ENCODE results near the gene ADCY3.
"Not testable (repeated sequence)": the region's sequence is repeated elsewhere in the genome, so short reads cannot be mapped to it uniquely, and the experiment has no call there.

Gene ADCY3

DNA sequence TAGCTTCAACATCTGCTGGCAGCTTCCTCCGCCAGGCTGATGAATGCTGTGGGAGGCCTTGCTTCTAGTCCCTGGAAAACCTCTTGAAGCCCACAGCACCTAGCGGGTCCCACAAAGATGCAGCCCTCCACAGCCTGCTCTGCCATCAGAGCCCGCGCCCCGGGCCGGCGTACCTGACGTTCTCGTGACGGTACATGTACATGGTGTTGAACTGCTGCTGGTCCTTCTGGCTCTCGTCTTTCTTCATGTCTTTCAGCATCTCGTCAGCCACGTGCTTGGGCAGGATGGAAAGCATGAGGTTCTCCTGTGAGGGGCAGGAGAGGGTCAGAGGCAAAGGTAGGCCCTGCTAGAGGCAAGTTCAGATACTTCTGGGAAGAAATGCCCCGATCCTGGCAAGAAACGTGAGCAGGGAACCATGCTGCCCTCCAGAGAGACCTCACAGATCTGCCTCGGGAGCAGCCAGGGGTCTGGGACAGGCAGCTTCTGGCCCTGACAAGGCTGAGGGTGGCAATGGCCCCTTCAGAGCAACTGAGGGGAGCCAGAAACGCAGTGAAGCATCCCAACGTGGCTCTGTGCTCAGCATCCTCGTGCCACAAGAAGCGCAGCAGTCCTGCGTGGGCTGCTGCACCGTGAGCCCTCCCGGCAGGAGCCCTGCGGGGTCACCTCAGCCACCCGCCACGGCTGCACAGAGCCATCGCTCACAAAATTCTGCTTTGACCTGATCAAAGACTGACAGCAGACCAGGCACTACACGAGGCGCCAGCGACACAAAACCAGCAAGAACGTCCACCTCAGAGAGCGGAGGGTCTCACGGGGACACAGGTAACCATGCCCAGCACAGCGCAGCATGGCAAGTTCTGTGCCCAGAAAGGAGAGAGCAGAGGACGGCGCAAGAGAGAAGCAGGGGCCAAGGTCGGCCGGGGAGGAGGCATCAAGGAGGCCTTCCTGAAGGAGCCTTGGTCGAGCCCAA lies 77.7 kb downstream of the ADCY3 start:
- DNase-seq = no peak

- no peak for DNase-seq
Observed at GRCh38 chr2:24840962-24841945, 78.8 kb downstream of the ADCY3 start.

DNA sequence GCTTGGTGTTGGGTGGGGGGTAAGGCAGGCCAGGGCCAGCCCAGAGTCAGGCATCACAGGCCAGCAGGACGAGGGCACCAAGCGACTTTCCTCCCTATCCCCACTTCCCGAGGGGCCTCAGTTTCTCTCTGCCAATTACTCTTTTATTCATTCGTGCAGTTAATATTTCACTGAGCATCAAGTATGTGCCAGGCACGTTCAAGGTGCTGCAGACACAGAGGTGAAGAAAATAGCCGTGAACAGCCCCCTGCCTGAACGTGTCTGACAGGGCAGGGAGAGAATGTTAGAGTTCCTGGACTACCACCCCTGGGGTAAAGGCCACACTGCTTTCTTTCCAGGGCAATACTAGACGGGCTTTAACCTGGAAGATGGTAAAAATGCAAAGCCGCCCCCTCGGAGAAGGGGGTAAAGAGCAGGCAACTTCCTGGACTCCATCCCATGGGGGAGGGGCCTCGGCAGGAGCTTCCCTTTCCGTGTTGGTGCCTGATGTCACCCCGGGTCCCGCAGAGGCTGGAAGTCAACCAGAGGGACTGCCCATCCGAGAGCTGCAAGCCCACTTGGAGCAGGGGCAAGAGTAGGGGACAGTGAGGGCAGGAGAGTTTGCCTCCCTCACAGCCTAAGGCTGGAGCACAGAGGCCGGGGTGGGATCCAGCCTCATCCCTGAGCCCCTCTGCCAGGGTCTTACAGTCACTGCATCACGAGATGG lies 79.7 kb downstream of the ADCY3 start:
- DNase-seq = no peak

- DNase-seq = no peak
Observed at GRCh38 chr2:24839729-24840128, 80.3 kb downstream of the ADCY3 start.

- no peak for DNase-seq
Observed at GRCh38 chr2:24838541-24838940, 81.5 kb downstream of the ADCY3 start.

- no peak for DNase-seq
Observed at GRCh38 chr2:24837996-24838513, 82.0 kb downstream of the ADCY3 start.

DNA sequence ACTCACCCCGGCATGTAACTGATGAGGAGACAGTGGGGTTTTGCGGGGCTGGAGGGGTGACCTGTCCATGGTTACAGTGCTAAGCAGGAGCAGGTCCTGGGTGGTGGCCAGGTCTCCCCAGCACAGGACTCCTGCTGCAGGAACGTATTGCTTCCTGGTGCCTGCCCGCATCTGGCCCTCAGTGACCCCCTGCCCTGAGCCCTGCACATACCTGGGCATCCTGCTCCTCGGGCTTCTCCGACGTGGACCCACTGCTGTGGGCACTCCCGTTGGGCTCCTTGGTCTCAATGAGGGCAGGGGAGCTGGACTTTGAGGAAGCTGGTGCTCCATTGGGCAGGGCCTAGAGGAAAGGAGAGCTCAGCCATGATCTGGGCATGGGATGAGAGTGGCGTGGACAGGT lies 83.3 kb downstream of the ADCY3 start:
- no peak for DNase-seq

DNA sequence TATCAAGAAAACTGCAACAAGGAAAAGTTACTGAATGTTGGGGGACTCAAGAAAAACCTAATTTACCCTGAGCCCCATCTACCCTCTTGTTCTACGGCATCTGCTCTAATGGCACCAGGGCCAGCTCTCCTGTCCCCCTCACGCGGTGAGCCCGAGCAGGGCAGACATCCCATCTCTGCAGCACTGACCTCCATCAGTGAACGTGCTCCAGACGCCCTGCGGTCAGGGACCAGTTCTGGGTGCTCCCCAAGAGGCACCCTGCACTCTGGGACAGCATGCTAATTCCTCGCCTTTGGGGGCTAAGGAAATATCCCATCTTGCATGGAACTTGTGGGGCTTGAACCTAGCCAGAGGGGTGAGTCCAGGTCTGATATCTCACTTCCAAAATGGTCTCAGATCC lies 83.8 kb downstream of the ADCY3 start:
- DNase-seq = no peak

DNA sequence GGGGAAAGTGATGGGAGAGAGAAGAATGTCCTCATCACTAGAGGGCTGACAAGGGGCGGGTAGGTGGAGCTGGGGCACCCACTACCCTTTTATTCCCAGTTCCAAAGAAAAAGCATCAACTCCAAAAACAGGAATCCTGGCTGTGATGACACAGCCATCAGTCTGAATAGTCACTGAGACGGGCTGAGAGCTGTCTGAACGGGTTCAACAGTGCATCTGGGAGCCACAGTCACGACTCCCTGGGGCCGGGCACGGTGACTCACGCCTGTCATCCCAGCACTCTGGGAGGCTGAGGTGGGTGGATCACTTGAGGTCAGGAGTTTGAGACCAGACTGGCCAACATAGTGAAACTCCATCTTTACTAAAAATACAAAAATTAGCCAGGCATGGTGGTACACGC lies 84.6 kb downstream of the ADCY3 start:
- not testable (repeated sequence) for DNase-seq

DNA sequence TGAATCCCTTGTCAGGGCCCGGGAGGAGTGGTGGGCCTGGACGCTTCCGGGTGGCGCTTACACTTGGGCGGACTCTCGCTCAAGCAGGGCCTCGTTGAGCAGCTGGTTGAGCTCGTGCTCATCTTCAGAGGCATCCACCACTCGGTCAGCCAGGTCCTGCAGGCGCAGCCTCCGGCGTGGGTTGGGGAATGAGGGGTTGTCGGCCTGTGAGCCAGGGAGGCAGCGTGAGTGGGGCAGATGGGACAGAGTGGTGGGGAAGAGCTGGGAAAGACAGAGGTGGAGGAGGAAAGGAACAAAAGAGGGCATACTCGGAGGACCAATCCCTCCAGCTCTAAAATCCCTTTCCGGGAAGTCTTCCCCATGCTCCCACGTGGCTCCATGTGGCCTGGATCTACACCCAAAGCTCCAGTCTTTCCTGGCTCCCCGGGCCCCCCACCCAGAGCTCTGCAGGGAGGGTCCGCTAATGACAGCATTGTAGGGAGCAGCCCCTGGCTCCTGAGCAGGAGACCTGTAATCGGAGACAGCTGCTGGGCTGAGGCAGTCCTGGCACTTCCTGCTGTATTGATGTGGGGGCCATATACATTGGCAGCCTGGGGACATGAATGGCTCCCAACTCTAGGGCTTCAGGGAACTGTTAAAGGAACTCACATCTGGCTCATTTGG lies 85.2 kb downstream of the ADCY3 start:
- no peak for DNase-seq

GRCh38 chr2:24833821-24834732 lies 86.0 kb downstream of the ADCY3 start:
- no peak for DNase-seq

GRCh38 chr2:24832931-24833701 lies 86.9 kb downstream of the ADCY3 start:
- DNase-seq = no peak

DNA sequence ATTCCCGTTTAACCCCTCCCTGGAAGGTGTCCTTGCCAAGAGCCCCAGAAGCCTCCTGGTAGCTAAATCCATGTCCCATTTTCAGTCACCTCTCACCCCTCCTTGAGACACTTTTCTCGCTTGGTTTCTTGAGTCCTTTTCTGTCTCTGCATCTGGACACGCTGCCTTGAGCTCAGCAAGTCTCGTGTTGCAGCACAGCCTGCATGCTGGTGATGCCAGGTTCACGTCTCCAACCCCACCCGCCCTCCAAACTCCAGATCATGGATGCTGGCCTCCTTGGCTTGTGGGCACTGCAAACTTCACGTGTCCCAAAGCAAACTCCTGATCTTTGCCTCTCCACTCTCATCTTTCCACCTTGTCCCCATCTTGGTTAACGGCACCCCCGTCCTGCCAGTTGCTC lies 87.5 kb downstream of the ADCY3 start:
- no peak for DNase-seq

DNA sequence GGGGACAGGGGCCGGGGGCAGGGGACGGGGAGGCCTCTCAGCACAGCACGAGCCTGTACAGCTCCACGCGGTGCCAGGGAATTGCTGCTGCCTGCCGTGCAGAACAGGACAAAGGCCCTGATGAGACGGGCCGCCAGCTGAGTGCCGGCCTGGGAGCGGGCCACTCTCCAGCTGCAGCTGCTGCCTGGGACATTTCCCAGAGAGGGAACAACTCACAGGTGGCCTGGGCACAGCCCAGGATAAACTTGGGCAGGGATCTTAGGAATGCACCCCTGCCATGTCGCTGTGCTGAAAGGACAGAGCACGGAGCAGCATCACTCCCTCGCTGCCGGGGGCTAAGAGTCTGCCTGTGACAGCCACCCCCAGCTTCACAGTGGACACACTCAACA lies 88.0 kb downstream of the ADCY3 start:
- no peak for DNase-seq

DNA sequence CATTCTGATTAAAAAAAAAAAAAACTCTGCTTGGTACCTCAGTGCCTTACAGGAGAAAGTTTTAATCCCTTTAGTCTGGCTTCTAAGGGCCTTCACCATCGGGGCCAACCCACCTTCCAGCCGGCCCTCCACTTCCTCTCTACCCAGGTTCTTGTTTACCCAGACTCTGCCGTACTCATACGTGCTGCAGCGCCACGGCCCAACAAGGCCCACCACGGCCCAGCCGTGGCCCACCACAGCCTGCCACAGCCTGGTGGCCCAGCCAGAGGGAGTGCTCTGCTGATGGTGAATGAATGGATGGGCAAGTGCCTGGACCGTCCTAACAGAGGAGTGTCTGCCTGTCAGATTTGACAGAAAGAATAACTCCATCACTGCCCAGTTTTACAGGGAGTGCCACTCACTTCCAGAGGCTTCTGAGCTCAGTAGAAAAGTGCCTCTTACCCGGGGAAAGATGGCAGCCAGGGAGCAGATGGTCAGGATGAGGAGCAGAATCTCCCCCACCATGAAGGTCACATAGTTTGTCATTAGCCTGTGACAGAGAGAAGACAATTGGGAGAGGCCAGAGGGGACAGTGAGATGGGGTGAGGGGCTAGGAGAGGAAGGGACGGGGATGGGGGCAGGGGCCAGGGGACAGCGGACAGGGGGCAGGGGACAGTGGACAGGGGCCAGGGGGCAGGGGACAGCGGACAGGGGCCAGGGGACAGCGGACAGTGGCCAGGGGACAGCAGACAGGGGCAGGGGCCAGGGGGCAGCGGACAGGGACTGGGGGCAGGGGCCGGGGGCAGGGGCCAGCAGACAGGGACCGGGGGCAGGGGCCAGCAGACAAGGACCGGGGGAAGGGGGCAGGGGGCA lies 88.6 kb downstream of the ADCY3 start:
- no peak for DNase-seq

GRCh38 chr2:24830786-24831185 lies 89.3 kb downstream of the ADCY3 start:
- no peak for DNase-seq

DNA sequence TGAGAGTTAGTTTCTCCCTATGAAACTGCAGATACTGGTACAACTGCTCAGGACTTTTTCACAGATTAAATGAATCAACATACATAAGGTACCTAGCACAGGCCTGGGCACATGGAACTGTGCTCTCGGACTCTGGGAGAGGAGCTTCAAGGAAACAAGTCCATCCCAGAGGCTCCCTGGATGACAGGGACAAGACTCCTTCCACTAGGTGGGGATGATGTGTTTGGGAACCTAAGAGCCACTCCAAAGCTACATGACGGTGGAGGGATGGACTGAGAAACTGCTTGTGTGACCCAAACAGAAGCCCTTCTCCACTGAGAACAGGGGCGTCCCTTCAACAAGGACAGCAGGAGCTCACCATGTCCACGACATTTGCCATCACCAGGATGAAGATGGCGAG lies 89.7 kb downstream of the ADCY3 start:
- peak; percentile 15 to 28 for DNase-seq

- no peak for DNase-seq
Observed at GRCh38 chr2:24828238-24828996, 91.6 kb downstream of the ADCY3 start.
